GM18858 (cell line): Measurements from ENCODE around the gene DRC3.

ENCODE experiments used
- ATAC-seq: cut with Tn5 transposase; IDR thresholded peaks from one replicate; pipeline ENCODE4 v1.9.1; 2021; ENCODE audit not compliant: unreplicated experiment

The DRC3 gene

DNA sequence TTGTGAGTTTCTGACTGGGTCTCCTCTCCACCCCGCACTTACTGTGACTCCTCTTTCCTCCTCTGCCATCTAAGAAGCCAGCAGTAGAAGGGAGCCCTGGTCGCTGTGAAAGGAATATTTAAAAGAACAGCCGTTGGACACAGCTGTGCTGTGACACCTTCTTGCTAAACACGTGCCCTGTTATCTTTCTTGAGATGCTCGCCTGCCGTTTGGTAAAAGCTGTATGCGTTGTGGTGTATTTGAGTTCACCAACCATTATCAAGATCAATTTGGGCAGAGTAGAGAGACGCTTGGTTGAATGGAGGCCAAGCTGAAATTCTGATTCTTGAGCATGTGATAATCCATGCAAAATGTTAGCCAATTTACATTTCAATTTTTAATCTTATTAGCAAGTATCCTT is 70.3 kb downstream of the DRC3 start:
- no peak for ATAC-seq

DNA sequence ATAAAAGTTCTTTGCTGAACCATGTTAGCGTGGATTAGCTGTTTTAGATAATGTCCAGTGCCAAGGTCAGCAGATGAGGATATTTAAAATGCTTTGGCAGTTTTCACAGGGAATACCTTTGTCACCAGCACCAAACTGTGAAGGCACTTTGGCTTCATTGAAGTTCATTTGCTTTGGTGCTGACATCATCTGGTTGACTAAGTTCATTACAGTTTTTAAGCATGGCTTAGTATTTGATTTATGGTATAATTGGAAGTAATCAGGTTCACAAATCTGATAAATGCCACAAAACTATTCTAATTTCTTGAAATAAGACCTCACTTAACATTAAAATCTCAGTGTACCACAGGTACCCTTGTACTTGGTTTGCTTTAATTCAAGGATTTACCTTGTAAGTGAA is 70.8 kb downstream of the DRC3 start:
- no peak for ATAC-seq

DNA sequence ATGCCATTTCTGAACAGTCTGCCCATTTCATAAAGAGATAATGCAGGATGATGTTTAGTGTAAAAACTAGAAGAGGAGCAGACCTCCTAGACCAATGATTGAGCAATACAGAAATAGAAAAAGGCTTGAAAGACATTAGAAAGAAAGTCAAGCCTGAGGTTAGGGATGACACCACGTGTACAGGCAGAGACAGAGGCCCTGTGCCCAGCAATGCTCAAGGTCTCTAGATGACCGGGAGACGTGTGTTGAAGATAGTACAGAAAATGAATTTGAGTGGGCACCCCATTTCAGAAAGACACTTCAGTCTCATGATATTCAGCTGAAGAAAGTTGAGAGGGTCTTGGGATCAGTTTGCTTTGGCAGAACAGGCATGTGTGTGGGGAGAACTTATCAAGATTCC is 71.9 kb downstream of the DRC3 start:
- ATAC-seq = no peak

DNA sequence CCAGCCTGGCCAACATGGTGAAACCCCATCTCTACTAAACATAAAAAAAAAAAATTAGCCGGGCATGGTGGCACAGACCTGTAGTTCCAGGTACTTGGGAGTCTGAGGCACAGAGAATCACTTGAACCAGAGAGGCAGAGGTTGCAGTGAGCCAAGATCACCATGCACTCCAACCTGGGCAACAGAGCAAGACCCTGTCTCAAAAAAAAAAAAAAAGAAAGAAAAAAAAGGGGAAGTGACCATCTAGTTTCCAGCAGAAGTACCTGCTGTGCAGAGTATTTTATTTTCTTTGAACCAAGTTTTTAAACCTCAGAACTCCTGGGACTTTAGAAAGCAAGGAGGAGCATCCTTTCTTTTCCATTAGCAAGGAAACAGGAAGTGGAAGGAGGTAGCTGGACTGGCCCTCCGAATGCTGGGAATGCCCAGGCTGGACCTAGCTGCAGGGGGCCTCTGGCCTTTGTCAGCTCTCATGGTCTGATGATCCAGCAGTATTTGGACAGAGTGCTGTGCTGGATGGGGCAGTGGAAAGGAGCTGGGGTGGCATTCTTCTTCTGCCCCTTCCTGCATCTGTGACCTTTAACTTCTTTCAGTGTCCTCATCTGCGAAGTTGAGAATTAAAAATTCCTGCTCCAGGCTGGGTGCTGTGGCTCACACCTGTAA is 73.2 kb downstream of the DRC3 start:
- ATAC-seq = no peak

DNA sequence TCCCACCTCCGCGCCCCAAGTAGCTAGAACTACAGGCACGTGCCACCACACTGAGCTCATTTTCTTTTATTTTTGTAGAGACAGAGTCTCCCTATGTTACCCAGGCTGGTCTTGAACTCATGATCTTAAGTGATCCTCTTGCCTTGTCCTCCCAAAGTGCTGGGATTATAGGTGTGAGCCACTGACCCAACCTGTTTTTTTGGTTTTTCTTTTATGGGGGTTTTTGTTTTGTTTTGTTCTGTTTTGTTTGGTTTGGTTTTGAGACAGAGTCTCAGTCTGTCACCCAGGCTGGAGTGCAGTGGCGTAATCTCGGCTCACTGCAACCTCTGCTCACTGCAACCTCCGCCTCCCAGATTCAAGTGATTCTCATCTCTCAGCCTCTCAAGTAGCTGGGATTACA is 82.9 kb downstream of the DRC3 start:
- ATAC-seq = no peak

DNA sequence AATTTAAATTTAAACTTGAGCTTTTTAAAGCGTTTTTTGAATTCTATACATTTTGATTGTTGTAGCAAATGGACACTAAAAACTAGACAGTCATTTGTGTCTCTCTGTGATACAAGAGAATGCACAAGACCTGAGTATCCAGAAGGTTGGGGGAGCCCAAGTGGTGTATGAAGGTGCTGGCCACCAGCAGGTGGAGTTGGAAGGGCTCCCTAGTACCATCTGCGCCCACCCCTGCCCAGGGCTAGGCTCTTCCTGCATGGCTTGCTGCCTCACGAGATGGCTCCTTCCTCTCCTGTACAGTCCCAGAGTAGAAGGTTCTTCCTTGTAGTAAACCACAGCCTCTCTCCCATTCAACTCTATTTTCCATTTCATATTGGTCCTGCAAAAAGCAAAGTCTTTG is 83.6 kb downstream of the DRC3 start:
- ATAC-seq = no peak

DNA sequence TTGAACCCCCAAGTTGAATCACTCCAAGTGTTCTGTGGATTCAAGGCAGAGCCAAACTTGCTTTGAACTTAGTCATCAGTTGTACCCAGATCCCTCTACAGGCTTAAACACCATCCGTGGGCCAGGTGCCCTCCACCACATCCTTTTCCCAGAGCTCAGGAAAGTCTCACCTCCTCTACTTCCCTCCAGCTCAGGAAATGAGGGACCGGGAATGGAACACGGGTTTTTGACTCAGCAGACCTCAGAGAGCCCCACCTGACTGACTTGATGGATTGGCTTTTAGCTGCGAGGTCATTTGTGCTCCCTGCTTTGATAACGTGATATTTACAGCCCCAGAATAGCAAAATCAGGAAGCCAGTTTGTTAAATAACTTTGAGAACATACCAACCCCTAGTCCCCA is 86.6 kb downstream of the DRC3 start:
- no peak for ATAC-seq

DNA sequence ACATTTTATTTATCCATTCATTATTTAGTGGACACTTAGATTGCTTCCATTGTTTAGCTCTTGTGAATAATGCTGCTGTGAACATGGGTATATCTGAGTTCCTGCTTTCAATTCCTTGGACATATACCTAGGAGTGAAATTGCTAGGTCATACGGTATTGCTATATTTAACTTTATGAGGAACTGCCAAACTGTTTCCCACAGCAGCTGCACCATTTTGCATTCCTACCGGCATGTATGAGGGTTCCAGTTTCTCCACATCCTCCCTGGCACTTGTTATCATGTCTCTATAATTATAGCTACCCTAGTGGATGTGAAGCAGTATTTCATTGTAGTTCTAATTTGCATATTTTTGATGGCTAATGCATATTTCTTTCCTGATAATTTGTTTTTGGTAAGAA is 91.4 kb downstream of the DRC3 start:
- no peak for ATAC-seq

DNA sequence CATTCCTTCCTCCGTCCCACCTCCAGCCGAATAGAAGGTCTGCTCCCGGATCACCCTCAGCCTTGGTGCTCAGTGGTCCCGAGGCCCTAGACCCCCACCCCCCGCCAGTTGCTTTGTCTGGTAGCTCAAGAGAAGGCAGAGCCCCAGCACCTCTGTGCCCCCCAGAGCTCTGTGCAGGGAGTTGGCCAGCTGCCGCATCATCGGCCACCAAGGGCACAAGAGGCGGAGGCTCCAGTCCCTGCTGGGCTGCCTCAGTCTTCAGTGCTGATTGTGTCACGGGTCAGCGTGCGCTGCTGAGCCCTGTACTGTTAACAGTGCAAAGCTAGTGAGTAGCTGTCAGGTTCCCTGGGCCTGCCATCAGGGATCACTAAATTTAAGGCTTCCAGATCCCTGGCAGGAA is 92.9 kb downstream of the DRC3 start:
- ATAC-seq = no peak
